ENCODE measurements around the gene SFXN5. TPM values are rescaled to one million over a fixed set of nuclear protein-coding genes. Genes with fewer than 3 reads are reported as not detected.

The SFXN5 gene
- total RNA-seq, 1 donor from 2014 or later, result 12.2 TPM

- no peak for FAIRE-seq
- DNase-seq (ENCODE audit: low spot score in 2 of 2), result no peak
These were observed 71.5 kb downstream of the SFXN5 start for GRCh38 chr2:72999729-73000725.

GRCh38 chr2:72998724-72999123, 72.8 kb downstream of the SFXN5 start:
- DNase-seq (ENCODE audit: low spot score in 2 of 2) (no peak), FAIRE-seq (no peak)

GRCh38 chr2:72998234-72998651, 73.3 kb downstream of the SFXN5 start:
- DNase-seq (ENCODE audit: low spot score in 2 of 2) (no peak), FAIRE-seq (no peak)

GRCh38 chr2:72996117-72996502, 75.4 kb downstream of the SFXN5 start:
- no peak for DNase-seq (ENCODE audit: low spot score in 2 of 2)
- FAIRE-seq, result no peak

- no peak for DNase-seq (ENCODE audit: low spot score in 2 of 2)
- FAIRE-seq, result no peak
These were observed 75.9 kb downstream of the SFXN5 start for GRCh38 chr2:72995430-72996116.

GRCh38 chr2:72994991-72995380, 76.5 kb downstream of the SFXN5 start:
- DNase-seq (ENCODE audit: low spot score in 2 of 2), result no peak
- FAIRE-seq, result no peak

- no peak for DNase-seq (ENCODE audit: low spot score in 2 of 2)
- no peak for FAIRE-seq
These were observed 77.1 kb downstream of the SFXN5 start for GRCh38 chr2:72994282-72994990.

GRCh38 chr2:72993933-72994280, 77.6 kb downstream of the SFXN5 start:
- DNase-seq (ENCODE audit: low spot score in 2 of 2), result no peak
- no peak for FAIRE-seq

GRCh38 chr2:72993147-72993932, 78.2 kb downstream of the SFXN5 start:
- no peak for FAIRE-seq
- DNase-seq (ENCODE audit: low spot score in 2 of 2), result peak; percentile 53 to 56

- DNase-seq (ENCODE audit: low spot score in 2 of 2), result no peak
- FAIRE-seq, result no peak
These were observed 78.8 kb downstream of the SFXN5 start for GRCh38 chr2:72992734-72993102.

GRCh38 chr2:72991980-72992733, 79.4 kb downstream of the SFXN5 start:
- DNase-seq (ENCODE audit: low spot score in 2 of 2), result no peak
- FAIRE-seq, result no peak

- FAIRE-seq (no peak), DNase-seq (ENCODE audit: low spot score in 2 of 2) (no peak)
These were observed 80.1 kb downstream of the SFXN5 start for GRCh38 chr2:72991439-72991725.

GRCh38 chr2:72990695-72991438, 80.6 kb downstream of the SFXN5 start:
- DNase-seq (ENCODE audit: low spot score in 2 of 2) (no peak), FAIRE-seq (no peak)

GRCh38 chr2:72989770-72990556, 81.5 kb downstream of the SFXN5 start:
- DNase-seq (ENCODE audit: low spot score in 2 of 2) (no peak), FAIRE-seq (no peak)

- FAIRE-seq (no peak), DNase-seq (ENCODE audit: low spot score in 2 of 2) (no peak)
These were observed 82.7 kb downstream of the SFXN5 start for GRCh38 chr2:72988726-72989273.

GRCh38 chr2:72988041-72988440, 83.5 kb downstream of the SFXN5 start:
- FAIRE-seq (no peak), DNase-seq (ENCODE audit: low spot score in 2 of 2) (no peak)

- FAIRE-seq (no peak), DNase-seq (ENCODE audit: low spot score in 2 of 2) (no peak)
These were observed 85.4 kb downstream of the SFXN5 start for GRCh38 chr2:72985891-72986683.
